AG08396 (cell line): ENCODE data around the gene DYSF.

Source experiments
- DNase-seq: peaks from one replicate; pipeline ENCODE4 v3.0.0; 2012; ENCODE audit warnings: low spot score, mixed read lengths

The DYSF gene

DNA sequence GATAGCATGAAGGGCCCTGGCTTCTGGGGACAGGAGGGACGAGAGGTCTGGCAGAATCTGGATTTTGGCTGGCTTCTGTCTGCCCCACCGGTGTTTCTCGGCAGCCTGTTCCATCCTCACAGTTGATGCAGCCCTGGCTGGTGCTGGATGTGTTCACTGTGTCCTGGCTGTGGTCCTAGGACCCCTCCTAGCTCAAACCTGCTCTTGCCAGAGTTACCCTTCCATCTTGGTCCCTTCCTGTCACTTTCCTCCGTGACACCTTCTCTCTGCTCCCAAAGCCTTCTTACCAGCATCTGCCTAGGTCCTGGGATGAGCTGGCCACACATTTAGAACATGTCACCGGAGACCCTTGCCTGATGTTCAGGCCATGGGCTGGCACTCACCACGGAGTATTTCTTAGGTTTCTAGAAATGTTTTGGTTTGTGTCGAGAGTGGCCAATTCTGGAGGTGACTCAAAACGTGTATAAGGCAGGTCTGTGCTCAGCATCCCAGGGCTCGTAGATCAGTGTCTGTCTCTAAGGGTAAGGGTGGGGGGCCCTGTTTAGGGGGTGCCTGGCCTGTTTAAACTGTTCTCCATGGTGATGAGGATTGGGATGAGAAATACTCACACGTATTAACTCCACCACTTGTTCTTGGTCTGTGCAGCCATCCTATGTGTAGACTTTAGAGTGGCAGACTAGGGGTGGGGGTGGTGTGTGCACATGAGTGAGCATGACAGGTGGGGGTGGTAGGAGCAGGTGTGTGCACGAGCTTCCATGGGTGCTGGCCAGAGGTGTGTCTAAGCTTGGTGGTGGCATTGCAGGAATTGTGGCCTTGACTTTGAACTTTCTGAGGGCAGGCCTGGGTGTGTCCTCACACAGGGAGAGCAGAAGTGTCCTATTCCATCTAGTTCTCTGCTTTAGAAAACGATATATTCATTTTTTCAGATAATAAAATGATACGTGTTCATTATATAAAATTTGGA is 162.7 kb downstream of the DYSF start:
- DNase-seq = peak; percentile 2

GRCh38 chr2:71617266-71617665 is 163.9 kb downstream of the DYSF start:
- DNase-seq = no peak

DNA sequence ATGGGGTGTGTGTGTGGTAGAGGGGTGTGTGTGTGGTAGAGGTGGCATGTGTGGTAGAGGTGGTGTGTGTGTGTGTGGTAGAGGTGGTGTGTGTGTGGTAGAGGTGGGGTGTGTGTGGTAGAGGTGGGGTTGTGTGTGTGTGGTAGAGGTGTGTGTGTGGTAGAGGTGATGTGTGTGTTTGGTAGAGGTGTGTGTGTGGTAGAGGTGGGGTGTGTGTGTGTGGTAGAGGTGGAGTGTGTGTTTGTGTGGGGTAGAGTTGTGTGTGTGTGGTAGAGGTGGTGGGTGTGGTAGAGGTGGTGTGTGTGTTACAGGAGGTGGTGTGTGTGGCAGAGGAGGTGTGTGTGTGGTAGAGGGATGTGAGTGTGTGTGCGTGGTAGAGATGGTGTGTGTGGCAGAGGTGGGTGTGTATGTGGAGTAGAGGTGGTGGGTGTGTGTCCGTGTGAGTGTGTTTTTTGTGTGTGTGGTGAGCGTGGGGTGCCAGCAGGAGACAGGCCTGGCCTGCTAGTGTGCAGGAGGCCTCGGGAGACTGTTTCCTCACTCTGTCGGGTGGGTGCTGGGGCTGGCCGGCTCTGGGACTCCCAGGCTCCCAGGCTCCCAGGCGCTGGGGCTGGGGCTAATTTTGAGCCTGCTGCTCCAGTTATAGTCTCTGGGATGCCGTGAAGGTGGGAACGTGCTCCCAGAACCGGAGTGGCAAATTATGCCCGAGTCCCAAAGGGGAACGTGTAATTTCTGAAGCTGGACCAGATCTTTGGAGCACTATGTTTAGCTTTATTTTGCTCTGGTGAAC is 165.2 kb downstream of the DYSF start:
- DNase-seq = peak; percentile 5

DNA sequence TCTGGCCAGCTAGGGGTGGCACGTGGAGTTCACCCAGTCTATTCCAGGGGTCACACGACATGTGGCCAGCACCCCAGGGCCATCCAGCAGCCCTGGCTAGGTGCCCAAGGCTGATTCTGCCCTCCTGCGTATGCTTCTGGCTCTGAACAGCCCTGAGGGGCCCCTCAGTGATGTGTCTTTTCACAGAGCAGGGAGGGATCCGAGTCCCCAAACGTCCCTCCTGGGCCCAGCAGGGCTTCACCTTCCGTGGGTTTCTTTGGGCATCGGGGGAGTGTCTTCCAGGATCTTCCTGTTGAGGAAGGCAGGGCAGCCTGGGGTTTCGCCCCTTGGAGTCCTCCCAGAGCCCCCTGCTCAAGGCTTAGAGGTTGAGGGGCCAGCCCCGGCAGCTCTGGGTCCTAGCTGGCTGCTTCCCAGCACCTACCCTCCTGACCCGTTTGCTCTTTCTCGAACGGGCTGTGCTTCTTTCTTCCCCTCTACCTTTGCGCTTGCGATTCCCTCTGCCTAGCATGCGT is 165.9 kb downstream of the DYSF start:
- peak; percentile 3 for DNase-seq

GRCh38 chr2:71620116-71620515 is 166.8 kb downstream of the DYSF start:
- DNase-seq = no peak

DNA sequence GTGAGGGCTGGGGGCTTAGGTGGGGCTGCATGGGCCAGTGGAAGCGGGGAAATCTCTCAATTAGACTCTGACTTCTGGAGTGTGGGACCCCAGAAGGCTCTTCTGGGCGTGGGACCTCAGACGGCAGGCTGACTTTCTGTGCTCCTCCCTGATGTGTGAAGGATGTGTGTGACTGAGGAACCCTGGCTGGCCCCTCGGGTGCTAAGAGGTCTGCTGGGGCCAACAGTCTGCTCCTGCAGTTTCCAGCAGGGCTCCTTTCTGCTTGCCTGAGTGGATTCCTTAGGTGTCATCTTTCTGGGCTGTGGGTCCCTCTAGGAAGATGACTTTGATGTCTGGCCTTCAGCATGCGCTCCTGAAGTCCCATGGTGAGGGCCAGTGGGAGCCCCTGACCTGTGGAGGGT is 167.5 kb downstream of the DYSF start:
- DNase-seq = no peak

DNA sequence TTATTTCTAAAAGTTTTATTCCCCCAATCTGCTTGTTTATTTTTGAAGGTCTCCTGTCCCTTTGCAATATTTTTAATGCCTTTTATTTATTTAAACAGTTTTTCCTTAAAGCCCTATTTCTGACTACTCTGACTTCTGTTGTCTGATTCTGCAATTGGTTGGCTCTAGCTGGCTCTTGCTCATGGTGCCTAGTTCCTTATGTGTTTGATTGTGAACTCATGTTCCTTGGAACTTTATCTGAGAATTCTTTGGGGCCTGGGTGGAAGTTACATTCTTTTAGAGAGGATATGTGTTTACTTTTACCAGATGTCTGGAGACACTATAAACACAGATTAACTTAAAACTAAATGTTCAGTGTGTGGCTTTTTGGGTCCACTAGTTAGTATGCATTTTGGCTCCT is 175.9 kb downstream of the DYSF start:
- no peak for DNase-seq

- DNase-seq = no peak
Measured at GRCh38 chr2:71629771-71630453, 176.6 kb downstream of the DYSF start.

DNA sequence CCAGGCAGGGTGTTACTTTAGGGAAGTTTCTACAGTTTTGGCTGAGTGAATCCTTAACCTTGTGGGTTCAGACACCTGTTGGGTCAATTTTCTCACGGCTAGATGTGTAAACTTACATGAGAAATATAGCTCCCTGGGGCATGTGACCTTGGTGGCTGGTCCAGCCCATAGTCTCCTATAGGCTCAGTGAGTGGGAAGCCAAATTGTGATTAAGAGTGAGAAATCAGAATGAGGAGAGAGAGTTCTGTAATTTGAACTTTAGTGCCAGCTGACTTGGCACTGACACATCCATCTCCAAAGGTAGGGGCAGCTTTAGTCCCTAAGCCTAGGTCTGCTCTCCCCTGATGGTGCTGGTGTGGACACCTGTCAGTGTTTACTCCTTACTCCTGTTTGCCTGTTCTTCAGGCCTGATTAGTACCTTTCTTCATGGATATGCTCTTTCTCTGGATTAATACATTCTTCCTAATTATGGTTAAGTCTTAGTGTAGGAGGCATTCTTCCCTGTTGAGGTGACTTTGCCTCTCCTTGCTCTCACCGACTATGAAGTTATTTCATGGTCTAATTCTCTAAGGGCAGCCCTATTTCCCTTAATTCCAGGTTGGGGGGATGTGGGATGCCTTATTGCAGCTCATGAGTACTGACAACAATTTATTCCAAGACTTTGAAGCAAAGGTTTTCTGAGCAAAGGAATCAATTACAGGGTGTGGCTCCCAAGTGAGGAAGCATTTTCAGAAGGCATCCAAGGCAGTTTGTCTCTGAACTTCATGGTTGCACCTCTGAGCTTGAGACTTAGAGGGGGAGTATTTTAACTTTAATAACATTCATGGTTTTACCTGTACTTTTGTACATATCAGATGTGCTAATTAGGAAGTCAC is 177.3 kb downstream of the DYSF start:
- no peak for DNase-seq

DNA sequence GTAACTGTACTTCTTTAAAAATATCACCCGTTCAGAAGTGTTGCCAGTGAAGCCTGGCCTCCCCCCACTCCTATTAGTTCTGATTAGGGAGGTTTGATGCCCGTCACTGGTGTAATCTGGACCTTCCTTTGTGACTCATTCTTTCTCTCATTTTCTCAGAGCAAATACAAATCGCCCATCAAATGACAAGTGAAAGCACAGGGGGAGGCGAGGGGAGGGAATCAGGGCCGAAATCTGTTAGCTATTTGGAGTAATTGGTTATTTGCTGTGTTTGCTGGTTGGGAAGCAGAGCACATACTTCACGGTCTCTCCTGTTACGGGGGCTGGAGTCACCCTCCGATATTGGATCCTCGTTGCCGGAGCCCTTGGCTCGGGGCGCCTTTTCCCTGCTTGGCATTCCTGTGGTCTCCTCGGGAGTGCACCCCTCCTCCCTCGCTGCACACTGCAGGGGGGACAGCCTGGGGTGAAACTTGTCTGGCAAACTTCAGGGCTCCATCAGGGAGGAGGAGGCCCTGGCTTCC is 178.1 kb downstream of the DYSF start:
- no peak for DNase-seq

DNA sequence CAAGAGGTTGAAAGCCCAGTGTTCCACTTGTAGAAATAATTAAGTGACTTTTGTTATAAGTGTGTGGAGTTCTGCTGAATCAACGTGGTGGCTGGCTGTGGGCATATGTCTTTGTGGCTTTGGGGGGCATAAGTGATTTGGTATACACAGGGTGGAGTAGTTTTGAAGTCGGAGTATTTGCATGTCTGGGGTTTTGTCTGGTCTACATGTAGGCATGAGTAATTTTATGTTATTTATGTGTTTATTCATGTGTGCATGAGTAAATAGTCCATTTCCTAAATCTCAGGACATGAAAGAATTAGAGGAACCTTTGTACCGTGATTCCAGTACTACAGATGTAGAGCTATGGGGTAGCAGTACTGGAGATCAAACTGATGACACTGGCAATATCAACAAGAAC is 179.7 kb downstream of the DYSF start:
- DNase-seq = no peak

DNA sequence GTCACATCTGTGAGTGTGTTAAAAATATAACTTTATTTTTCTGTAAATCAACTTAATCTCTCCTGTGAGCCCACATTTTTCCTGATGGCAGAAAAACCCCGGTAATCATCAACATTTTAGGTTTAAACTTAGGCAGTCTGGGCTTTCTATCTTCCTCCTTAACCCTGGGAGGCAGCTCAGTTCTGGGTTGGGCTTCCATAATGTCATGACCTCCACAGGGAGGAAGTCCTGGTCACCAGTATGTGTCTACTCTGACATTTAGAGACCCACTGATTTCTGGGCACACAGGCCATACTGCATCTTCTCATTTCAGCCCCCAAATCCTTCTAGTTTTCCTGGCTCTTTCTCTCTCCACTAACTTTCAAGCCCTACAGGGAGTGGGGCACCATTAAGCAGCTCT is 181.2 kb downstream of the DYSF start:
- no peak for DNase-seq

DNA sequence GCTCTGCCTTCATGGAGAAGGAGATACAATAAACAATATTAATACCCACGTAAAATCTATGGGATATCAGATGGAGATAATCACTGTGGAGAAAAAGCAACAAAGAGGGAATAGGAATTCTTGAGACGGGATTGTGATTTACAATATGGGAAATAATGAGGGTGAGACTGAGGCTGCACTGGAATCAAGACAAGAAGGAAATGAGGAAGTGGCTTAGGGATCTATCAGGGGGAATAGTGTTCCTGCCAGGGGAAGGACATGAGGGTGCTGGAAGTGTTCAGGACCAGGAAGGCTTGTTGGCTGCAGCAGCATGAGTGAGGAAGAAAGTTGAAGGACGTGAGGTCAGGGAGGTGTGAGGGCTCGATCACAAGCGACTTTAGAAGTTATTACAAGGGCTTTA is 182.4 kb downstream of the DYSF start:
- no peak for DNase-seq

- DNase-seq = no peak
Measured at GRCh38 chr2:71637168-71637567, 183.8 kb downstream of the DYSF start.

DNA sequence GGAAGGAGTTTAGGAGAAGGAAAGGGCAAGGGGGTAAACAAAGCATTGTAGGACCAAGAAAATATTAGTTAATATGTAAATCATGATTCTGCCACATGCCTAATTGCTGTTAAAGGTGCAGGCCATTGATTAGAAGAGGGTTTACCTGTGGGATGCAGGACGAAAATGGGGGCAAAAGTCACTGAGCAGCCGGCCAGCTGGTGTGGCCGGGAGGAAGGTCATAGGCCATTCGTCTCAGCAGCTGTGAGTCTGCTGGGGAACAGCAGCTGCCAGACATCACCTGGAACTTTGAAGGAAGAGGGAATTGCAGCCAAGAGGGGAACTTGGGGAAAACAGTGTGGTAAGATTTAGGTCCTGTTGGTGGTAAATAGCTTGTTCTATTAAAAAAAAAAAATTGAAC is 184.4 kb downstream of the DYSF start:
- no peak for DNase-seq

GRCh38 chr2:71639735-71640134 is 186.4 kb downstream of the DYSF start:
- DNase-seq = no peak

GRCh38 chr2:71640489-71640888 is 187.1 kb downstream of the DYSF start:
- DNase-seq = no peak

- no peak for DNase-seq
Measured at GRCh38 chr2:71643674-71644357, 190.5 kb downstream of the DYSF start.

DNA sequence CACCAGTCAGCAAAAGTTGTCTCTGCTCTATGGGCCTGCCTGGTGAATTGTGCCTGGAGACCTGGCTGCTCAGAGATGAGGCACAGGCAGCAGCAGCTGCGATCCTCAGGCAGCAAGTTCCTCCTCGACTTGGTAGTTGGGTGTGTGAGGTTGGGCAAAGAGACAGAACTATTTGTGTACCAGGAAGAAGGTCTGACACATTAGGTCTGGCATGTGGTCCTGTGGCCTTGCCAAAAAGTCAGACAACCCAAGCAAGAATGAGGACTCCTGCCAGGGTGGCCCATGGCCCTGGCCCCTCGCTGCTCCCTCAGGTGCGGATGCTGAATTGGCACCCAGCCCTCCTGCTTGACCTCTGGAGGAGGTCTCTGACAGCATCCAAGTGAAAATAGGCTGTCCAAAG is 192.7 kb downstream of the DYSF start:
- DNase-seq = peak; percentile 65

- DNase-seq = no peak
Measured at GRCh38 chr2:71647356-71647755, 194.0 kb downstream of the DYSF start.

GRCh38 chr2:71655498-71655897 is 202.1 kb downstream of the DYSF start:
- no peak for DNase-seq
